ENCODE measurements around the gene PRDM13.
A peak's percentile ranks its signal among the peaks of the same experiment; 100 is the strongest.
"Not testable (repeated sequence)": the region's sequence is repeated elsewhere in the genome, so short reads cannot be mapped to it uniquely, and the experiment has no call there.

The PRDM13 gene
- total RNA-seq = 0 reads per million in 2 donors

DNA sequence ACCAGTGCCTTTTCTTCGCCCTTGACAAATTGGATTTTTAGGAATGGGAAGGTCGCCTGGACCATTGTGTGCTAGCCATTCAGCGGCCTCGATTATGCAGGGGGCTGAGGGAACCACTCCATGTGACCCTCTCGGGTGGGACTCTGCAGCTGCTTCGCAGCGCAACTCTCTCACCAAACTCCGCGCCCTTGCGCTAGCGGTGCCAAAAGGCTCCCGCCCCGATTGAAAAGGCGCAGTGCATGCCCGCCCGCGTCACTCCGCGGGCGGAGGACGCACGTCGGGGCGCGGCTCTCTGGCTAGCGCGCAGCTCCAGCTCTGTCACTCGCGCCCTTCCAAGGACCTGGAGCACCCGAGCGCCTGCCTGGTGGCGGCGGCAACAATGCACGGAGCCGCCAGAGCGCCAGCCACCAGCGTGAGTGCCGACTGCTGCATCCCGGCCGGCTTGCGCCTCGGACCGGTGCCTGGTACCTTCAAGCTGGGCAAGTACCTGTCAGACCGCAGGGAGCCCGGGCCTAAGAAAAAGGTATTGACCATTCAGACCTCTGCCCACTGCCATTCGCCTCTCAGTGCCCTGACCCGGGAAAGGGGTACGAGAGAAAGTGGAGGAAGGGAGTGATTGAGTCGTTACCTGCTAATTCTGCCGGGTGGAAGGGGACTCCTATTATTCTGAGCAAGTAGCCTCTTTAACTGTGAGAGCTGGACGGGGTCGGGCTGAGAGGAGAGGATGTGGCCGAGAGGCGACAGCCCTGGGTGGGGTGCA lies at the start of gene PRDM13:
Gene PRDM13 (plus strand): TSS at position 178 of the 760 bp plus-strand sequence. CDS start 202 bp downstream, at position 380.
- DNase-seq = no peak

DNA sequence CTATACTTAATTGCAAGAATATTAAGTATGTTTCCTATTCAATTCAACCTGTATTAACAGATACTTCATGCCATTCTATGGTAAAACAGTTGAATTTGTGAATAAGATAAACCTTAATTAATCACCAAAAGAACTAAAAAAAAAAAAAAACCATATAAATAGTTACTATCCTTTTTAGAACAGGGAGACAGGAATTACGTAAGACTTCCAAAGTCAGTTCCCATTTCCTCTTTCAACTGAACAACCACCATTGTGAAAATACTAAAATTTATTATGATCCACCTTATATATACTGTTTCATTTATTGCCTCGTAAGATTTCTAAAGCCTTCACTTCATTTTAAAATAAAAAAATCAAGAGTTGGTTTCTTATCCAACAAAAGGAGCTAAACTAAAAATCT lies 47.6 kb upstream of the PRDM13 start:
- no peak for DNase-seq

DNA sequence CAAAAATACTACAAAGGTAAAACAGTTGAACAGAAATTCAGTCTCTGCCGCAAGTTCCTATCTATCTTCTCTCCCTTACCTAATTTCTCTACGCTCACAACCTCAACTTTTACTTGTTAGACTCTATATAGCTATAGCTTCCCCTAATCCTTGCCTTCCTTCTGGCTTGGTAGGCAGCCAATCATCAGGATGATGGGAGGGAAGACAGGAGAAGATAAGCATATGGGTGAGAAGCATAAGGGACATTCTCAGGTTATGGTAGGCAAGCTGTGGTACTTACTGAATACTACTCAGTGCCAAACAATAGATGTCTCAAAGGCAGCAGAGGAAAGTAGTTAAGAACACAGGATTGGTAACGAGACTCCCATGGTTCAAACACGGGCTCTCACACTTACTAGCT lies 46.0 kb upstream of the PRDM13 start:
- no peak for DNase-seq

DNA sequence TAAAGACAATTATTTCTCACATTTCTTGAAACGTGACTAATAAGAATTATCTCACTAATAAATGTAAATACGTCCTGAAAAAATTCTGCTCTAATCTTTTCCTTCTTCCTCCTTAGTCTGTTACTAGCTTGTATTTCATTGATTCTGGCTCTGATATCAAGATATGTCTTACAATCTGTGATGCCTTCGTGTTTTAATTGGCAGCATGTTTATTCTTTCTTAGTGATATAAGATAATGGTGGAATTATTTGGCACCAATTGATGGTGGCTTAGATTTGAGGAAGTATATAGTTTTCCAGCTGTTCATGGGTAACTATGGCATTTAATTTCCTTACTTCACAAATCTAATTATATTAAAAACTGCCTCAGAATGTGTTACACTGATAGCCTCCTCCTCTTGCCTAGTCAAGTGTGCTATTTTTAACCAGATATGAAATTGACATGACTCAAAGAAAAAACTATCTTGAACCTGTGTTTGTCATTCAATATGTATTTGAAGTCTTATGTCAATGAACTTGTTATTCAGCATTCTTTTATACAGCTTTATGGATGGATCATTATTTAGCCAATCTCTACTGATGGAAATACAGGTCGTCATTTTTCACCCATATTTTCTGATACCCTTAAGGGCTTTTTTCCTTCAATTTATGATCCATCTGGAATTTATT lies 43.4 kb upstream of the PRDM13 start:
- no peak for DNase-seq

DNA sequence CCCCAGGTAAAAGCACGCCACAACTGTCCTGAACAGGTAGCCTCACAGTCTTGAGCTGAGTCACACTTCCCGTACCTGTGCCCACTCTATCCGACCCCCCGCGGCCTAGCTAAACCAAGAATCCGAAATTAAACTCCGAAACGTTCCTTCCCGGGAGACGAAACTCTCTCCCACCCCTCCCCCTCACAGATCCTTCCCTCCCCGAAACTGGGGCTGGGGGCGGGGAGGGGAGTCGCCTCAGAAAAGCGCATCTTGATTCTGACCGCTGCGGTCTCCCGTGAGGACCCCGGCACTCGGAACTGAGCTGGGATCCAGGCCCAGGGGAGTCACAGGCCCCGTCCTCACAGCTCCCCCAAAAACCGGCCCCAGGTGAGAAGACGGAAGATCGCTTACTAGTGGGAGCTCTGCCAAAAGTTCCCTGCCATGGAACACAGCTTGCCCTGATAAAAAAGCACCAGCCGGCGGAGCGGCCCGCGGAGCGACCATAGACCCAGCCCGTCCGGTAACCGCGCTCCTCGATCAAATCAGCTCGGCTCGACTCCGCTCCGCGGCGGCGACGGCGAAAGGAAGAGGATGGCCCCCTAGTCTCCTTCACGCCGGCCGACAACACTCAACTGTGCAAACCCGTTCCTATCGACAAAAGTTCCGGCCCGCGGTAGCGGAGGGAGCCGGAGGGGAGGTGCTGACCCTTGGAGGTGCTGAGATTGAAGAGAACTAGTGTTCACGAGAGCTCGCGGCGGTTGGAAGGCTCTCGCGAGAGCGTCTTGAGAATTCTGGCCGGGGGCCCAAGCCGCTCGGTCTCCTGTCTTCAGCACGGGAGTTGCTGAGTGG lies 38.3 kb upstream of the PRDM13 start, which contains the start of gene CCNC:
Gene CCNC (minus strand): TSS at position 558 of the 831 bp plus-strand sequence. CDS start 133 bp downstream, at position 425.
- DNase-seq = peak; percentile 74

DNA sequence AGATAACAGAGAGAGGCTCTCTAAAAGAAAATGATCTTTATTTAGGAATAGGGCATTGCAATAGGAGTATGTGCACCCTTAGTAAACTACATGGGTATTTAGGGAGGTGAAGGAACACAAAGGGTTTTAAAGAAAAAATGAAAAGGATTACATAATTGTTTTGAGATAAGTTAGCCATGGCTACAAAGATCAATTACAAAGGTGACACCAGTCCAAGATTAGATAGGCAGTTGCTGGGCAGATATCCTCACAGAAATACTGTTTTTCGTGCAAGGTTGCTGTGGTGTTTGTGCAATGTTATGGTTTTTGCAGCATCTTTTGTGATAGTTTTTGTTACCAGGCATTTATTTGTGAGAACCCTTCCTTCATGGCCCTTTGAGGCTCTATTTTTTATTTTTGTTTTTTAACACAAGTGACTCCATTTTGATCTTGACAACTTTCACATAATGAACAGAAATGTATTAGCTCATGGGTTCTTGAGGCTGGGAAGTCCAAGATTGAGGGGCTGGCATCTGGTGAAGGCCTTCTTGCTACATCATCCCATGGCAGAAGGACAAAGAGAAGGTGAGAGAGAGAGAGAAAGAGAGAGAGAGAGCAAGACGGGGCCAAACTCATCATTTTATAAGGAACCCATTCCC lies 32.5 kb upstream of the PRDM13 start:
- DNase-seq = no peak

DNA sequence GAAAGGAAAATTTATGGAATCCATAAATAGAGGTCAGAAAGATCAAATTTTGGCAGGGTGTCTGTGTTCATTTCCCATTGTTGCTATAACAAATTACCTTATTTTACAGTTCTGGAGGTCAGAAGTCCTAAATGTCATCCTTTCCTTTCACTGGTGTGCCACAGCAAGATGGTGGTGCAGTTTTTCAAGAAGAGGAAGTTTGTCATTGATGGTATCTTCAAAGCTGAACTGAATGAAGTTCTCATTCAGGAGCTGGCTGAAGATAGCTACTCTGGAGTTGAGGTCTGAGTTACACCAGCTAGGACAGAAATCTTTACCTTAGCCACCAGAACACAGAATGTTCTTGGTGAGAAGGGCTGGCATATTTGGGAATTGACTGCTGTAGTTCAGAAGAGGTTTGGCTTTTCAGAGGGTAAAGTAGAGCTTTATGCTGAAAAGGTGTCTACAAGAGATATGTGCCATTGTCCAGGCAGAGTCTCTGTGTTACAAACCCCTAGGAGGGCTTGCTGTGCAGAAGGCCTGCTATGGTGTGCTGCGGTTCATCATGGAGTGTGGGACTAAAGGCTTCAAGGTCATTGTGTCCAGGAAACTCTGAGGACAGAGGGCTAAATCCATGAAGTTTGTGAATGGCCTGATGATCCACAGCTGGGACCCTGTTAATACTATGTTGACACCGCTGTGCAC lies 30.9 kb upstream of the PRDM13 start:
- no peak for DNase-seq

DNA sequence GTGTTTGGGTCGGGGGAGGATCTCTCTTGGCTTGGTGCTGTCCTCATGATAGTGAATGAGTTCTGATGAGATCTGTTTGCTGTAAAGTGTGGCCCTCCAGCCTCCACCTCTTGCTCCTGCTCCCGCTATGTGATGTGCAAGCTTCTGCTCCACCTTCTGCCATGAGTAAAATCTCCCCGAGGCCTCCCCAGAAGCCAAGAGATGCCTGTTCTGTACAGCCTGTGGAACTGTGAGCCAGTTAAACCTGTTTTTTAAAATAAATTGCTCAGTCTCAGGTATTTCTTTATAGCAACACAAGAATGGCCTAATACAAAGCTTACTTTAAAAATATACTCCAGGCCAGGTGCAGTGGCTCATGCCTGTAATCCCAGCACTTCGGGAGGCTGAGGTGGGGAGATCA lies 26.9 kb upstream of the PRDM13 start:
- no peak for DNase-seq

DNA sequence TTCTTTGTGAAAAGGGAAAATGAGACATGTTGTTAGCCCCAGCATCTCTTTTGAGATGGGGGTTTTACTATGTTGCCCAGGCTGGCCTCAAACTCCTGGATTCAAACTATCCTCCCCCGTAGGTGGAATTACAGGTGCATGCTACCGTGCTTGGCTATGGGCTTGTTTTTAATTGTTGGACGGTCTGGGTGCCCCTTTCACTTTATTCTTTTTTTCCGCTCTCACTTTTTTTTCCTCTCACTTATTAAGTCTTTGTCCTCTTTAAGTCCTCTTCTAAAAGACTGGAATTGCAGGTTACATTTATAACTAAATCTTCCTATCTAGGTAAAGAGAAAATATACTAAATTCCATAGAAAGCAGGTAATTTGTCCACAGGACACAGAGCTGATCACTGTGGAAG lies 18.8 kb upstream of the PRDM13 start:
- DNase-seq = no peak

DNA sequence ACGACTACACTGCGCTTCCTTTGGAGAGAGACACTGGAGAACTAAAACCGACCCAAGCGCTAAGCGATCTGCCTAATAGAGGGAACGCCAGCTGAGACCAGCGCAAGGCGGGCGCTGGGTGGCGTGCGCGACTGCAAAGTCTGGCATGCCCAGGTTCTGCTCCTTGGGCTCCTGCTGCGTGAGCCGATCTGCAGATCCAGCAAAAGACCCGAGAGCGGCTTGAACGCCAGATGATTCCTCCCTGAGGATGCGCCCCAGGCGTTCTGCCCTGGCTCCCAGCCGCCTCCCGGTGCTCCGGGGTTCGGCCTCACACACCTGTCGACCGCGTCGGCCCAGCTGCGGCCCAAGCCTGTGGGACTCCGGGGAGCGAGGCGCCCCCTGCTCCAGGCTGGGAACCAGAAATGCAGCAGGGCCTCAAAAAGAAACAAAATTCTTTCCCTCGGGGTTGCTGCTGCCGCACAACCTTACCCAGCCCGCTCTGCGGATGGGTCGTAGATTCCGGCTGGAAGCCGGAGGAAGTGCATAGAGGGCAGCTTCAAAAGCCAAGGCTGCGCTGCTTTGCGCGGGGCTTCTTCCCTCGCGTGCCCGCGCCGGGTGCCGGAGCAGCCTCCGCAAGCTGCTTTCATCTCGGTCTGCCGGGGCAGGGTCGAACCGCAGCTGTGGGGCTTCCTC lies 17.9 kb upstream of the PRDM13 start:
- DNase-seq = peak; percentile 46

DNA sequence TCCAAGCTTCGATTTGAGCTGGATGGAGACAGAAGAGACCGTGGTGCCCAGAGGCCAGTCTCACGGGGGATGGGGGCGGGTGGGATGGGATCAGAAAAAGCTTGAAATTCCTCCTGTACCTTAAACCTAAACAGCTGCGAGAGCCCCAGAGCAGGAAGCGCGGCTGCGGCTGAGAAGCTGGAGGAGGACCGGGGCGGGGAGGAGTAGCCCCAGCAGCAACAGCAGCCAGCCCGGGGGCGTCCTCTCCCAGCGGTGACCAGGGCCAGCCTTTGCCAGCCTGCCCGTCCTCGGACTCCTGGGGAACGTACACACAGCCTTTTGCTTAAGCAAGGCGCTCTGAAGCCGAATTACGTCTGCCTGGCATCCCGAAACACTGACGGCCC lies 17.4 kb upstream of the PRDM13 start:
- no peak for DNase-seq

DNA sequence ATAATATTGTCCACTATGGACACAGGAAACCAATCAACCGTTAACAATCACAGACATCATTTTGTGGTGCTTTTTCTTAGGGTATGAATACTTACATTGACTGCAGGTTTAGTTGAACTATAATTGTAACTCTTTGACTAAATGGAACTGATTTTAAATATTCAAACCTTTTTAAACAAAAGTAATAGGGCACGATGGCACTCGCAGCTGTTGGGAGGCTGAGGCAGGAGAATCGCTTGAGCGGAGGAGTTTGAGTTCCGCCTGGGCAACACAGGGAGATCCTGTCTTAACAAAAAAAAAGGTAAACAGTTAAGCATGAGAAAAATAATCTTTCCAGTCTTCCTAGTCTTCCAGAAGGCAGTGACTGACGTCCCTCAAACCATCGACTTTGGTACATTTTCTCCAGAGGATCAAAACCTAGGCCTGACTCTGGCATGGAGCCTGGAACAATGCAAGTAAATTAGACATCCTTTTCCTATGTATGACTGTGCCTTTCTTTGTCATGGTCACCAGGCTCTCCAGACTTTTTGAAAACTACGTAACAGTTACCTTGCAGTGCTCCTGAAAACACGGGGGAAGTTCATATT lies 16.6 kb upstream of the PRDM13 start:
- no peak for DNase-seq

DNA sequence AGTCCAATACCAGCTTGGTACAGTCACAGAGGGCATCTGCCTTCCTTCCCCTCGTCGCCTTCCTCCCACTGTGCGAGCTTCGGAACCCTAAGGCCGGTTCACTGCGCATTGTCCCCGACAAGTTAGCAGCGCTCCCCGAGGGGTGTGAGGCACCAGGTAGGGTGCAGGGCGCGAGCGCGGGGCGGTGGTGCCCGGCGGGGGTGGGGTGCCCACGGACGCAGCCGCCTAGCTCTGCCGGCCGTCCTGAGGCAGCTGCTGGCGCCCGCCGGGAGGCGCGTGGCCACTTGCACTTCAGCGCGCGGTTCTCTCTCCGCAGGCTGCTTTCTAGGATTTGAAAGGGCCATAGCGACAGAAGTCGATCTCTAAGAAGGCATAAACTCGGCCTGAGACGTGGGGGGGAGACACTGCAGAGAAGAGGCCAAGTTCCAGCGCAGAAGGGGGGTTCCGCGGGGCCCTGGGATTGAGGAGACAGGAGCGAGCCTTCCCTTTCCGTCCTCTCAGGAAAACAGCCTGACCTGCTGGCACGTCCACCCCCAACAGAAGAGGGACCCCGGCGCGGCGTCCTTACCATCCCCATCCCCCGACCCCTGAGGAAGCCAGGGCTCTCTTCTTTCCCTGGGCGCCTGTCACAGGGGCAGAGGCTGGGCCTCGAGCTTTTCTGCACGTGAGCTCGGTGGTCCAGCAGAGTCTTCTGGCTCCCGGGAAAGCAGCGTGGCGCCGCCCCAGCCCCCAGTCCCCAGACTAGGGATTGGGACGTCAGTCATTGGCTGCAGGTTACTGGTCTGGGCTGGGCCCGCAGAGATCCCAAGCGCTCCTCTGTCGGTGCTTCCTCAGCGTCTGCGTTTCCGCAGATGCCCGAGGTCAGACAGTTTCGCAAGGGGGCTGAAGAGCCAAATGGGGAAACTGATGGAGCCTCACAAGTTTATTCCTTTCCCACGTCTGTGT lies 15.6 kb upstream of the PRDM13 start:
- no peak for DNase-seq

DNA sequence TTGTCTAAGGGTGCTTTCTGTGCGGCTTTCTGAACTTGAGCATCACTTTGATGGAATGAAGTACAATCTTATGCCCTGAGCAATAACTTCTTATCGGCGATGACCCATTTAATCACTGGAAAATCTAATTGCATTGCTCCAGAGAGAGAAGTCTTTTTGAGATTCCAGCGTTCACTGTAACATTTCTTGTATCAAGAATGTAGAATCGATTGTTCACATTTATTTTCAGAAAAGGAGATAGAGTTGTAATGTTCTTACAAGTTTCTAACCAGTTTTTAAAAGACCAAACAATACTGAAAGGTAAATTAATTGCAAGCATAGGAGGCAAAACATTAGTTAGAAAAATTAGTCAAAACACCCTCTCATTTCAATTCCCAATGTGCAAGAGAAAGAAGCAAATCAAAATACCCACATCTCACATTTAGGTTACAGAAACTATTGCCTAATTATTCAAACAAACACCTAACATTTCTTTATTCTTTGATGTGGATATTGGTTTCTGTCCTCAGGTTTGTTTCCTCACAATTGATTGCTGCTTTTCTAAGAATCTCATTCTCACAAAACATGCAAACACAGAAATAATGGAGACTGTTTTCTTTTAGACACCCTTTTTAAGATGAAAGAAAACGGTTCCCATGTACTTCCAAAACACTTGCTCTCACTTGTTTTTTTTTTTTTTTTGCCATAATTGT lies 14.8 kb upstream of the PRDM13 start:
- DNase-seq = no peak

DNA sequence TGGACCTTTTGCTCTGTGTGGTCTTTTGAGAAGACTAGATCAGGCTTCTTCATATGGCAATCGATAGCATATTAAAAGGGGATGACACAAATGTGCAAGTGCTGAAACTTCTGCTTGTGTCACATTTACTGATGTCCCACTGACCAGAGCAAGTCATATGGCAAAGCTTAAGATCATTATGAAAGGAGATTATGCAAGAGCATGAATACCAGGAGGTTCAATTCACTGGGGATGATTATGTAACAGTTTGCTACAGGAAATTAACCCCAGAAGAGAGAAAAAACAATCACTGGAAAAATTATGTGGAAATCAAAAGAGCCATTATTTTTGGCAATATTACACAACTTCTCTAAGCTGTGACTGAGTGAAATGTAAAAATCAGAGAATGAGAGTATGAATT lies 13.7 kb upstream of the PRDM13 start:
- no peak for DNase-seq

DNA sequence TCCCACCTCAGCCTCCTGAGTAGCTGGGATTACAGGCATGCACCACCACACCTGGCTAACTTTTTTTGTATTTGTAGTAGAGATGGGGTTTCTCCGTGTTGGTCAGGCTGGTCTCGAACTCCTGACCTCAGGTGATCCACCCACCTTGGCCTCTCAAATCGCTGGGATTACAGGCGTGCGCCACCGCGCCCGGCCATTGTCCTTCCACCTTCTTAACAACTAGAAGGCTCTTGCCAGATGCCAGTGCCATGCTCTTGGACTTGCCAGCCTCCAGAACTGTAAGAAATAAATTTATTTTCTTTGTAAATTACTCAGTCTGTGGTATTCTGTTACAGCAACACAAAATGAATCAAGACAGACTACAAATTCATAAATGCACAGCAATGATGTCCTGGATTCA lies 11.9 kb upstream of the PRDM13 start:
- not testable (repeated sequence) for DNase-seq

DNA sequence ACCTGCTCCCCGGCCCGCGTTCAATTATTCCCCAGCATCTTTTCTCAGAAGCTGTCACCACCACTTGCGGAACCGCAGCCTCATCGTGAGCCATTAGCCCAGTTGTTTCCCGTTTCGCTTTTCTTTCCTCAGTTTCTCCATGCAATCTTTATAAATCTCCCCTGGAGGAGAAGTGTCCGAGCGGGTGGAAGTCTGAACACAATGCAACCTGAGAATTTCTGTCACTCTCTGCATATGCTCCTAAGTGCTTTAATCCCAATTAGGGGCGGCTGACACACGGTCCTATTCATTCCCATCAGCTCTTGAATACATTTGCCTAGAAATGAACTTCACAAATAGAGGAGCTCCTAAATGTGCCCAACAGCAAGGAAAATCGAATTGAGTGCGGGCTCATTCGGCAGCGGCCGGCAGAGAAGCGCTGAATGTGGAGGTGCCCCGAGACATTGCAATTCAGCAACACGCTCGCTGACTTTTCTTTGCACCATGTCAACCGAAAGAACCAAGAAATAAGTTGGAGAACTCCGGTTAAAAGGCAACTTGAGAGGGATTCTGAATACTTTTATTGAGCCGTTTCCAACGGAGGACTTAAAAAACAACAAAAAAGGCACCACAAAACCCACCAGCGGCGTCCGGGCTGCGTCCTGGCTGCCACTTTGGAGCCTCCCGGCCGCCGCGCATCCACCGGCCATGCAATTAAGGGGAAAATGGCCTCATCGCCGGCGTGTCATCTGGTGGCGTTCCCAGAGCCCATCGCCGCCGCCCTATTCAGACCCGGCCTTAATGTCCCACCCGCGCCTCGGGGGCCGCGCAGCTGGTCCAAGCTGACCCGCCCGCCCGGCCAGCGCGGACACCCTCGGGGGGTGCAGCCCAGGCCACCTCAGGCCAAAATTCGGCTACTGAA lies 3.9 kb upstream of the PRDM13 start:
- DNase-seq = no peak

DNA sequence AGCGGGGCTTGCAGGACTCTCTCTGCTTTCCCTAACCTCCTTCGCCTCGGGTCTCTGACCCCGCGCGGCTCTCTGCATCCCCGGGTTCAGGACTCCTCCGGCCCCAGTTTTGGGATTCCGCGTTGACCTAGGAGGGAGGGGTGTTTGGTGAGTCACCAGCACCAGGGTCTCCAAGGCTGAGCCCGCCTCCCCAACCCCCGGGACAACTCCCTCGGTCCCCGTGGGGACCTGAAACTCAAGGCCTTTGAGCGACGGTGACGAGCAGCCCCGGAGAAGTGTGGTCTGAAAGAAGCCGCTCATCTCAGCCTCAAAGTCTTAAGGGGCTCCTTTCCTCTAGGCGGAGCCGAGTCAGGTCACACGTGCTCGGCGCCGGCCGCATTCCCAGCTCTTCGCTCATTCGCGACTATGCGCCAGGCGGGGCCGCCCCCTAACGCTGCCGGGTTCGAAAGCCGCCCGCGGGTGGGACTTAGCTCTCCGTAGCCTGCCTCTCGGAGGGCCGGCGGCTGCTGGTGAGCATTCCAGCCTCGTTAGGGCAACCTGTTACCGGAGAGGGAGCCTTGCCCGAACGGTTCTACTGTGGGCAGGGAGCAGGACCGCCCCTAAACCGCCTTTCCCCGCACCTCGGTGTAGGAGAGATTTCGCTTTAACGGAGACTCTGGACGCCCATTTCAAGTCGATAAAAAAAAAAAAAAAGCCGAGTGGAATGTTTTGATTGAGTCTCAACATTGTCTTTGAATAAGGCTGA lies 3.0 kb upstream of the PRDM13 start:
- DNase-seq = no peak
